ENCODE data around the gene DOCK4. TPM values are rescaled to one million over a fixed set of nuclear protein-coding genes. Genes with fewer than 3 reads are reported as not detected.

The DOCK4 gene
- total RNA-seq, 1 donor, result 31.8 TPM

DNA sequence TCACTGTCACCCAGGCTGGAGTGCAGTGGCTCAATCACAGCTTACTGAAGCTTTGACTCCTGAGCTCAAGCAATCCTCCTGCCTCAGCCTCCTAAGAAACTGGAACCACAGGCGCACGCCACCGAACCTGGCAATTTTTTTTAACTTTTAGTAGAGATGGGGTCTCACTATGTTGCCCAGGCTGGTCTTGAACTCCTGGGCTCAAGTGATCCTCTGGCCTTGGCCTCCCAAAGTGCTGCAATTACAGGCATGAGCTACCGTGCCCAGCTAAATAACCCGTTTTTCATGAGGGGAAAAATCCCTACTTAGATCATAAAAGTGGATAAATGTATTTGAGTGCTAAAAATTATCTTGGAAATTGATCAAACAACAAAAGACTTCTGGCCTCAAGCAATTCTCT is 443.4 kb downstream of the DOCK4 start:
- H3K36me3 ChIP-seq (ENCODE audit: insufficient read depth, low read length), result no peaks in the 10 kb centered on the region
- no peak for DNase-seq (ENCODE audit: insufficient read length, low spot score, missing footprints)
- H3K4me1 ChIP-seq (ENCODE audit: insufficient read depth, low read length), result peaks cover 11% of the 10 kb centered on the region
- no peak overlapping the region for H3K4me3 ChIP-seq (ENCODE audit: insufficient read depth, low read length)
- TF ChIP-seq, protein P1, sequence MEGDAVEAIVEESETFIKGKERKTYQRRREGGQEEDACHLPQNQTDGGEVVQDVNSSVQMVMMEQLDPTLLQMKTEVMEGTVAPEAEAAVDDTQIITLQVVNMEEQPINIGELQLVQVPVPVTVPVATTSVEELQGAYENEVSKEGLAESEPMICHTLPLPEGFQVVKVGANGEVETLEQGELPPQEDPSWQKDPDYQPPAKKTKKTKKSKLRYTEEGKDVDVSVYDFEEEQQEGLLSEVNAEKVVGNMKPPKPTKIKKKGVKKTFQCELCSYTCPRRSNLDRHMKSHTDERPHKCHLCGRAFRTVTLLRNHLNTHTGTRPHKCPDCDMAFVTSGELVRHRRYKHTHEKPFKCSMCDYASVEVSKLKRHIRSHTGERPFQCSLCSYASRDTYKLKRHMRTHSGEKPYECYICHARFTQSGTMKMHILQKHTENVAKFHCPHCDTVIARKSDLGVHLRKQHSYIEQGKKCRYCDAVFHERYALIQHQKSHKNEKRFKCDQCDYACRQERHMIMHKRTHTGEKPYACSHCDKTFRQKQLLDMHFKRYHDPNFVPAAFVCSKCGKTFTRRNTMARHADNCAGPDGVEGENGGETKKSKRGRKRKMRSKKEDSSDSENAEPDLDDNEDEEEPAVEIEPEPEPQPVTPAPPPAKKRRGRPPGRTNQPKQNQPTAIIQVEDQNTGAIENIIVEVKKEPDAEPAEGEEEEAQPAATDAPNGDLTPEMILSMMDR (IDR thresholded peaks at IDR 0.05; ENCODE audit: extremely low read depth, low read depth, low read length), result no peak
- no peaks in the 10 kb centered on the region for H4K20me1 ChIP-seq (ENCODE audit: insufficient read depth, low read length)
- no peaks in the 10 kb centered on the region for H3K27me3 ChIP-seq (ENCODE audit: insufficient read depth, low read length)
- H3K27ac ChIP-seq (ENCODE audit: low read depth, low read length), result no peak overlapping the region
- H3K79me2 ChIP-seq (ENCODE audit: insufficient read depth, low read length), result no peaks in the 10 kb centered on the region
- no peaks in the 10 kb centered on the region for H3K9me3 ChIP-seq (ENCODE audit: low read depth, low read length)
- H2AFZ ChIP-seq (ENCODE audit: low read length), result no peak overlapping the region
- no peak overlapping the region for H3K4me2 ChIP-seq (ENCODE audit: insufficient read depth, low read length)

DNA sequence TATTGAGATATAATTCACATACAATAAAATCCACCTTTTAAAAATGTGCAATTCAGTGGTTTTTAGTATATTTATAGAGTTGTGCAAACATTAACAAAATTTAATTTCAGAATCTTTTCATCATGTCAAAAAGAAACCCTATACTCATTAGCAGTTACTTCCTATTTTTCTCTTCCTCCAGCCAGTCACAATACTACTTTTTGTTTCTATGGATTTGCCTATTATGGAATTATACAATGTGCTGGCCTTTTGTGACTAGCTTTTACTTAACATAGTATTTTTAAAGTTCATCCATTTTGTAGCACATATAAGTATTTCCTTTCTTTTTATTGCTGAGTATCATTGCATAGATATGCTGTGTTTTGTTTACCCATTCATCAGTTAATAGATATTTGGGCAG is 444.0 kb downstream of the DOCK4 start:
- TF ChIP-seq, protein P1 (IDR thresholded peaks at IDR 0.05; ENCODE audit: extremely low read depth, low read depth, low read length), result no peak
- no peak overlapping the region for H2AFZ ChIP-seq (ENCODE audit: low read length)
- DNase-seq (ENCODE audit: insufficient read length, low spot score, missing footprints), result no peak
- H3K4me3 ChIP-seq (ENCODE audit: insufficient read depth, low read length), result no peak overlapping the region
- H3K4me2 ChIP-seq (ENCODE audit: insufficient read depth, low read length), result no peak overlapping the region
- H3K27ac ChIP-seq (ENCODE audit: low read depth, low read length), result no peak overlapping the region
- no peaks in the 10 kb centered on the region for H4K20me1 ChIP-seq (ENCODE audit: insufficient read depth, low read length)
- H3K36me3 ChIP-seq (ENCODE audit: insufficient read depth, low read length), result no peaks in the 10 kb centered on the region
- H3K79me2 ChIP-seq (ENCODE audit: insufficient read depth, low read length), result no peaks in the 10 kb centered on the region
- H3K9me3 ChIP-seq (ENCODE audit: low read depth, low read length), result no peaks in the 10 kb centered on the region
- H3K27me3 ChIP-seq (ENCODE audit: insufficient read depth, low read length), result no peaks in the 10 kb centered on the region
- peaks cover 15% of the 10 kb centered on the region for H3K4me1 ChIP-seq (ENCODE audit: insufficient read depth, low read length)

DNA sequence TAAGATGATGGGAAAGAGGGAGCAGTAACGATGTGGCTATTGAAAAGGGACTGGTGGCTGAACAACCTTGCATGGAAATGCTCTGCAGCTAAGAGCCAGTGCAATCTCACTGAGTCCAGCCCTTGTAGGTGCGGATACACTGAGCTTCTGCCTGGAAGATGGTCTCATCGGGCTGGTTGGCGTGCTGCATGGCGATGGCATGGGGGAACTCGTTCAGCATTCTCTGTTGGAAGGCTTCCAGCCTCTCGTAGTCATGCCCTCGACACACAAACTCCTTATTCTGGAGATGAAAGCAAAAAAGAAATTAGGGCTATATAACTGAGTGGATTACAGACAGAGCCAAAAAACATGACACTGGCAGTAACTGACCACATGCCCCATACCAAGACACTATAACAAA is 446.2 kb downstream of the DOCK4 start:
- Histone ChIP-seq H3K9me3 (ENCODE audit: low read depth, low read length) (no peaks in the 10 kb centered on the region), H3K4me3 (ENCODE audit: insufficient read depth, low read length) (no peak overlapping the region), H3K4me1 (ENCODE audit: insufficient read depth, low read length) (peaks cover 13% of the 10 kb centered on the region), H3K4me2 (ENCODE audit: insufficient read depth, low read length) (no peak overlapping the region), H4K20me1 (ENCODE audit: insufficient read depth, low read length) (no peaks in the 10 kb centered on the region), H2AFZ (ENCODE audit: low read length) (no peak overlapping the region), H3K79me2 (ENCODE audit: insufficient read depth, low read length) (no peaks in the 10 kb centered on the region), H3K27me3 (ENCODE audit: insufficient read depth, low read length) (no peaks in the 10 kb centered on the region), H3K27ac (ENCODE audit: low read depth, low read length) (no peak overlapping the region), H3K36me3 (ENCODE audit: insufficient read depth, low read length) (no peaks in the 10 kb centered on the region)
- DNase-seq (ENCODE audit: insufficient read length, low spot score, missing footprints), result no peak
- TF ChIP-seq, protein P1 (IDR thresholded peaks at IDR 0.05; ENCODE audit: extremely low read depth, low read depth, low read length), result no peak

DNA sequence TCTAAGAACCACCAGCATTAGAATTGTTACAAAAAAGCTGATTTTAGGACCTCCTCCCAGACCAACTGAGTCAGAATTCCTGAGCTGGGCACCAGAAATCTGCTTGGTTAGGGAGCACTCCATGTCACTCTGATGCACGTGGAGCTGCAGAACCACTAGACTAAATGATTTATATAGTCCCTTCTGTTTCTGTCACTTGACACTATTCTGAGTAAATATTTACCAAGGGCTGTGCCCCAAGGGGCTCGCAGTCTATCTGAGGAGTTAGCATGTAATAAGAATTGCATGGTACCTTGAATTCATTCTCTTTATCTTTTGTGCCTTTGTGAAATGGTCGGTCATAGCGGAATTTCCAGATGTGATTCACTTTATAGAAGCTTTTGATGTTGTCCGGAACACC is 447.9 kb downstream of the DOCK4 start:
- DNase-seq (ENCODE audit: insufficient read length, low spot score, missing footprints), result no peak
- H3K79me2 ChIP-seq (ENCODE audit: insufficient read depth, low read length), result no peaks in the 10 kb centered on the region
- peaks cover 9% of the 10 kb centered on the region for H3K4me1 ChIP-seq (ENCODE audit: insufficient read depth, low read length)
- no peak overlapping the region for H2AFZ ChIP-seq (ENCODE audit: low read length)
- H3K9me3 ChIP-seq (ENCODE audit: low read depth, low read length), result no peaks in the 10 kb centered on the region
- TF ChIP-seq, protein P1 (IDR thresholded peaks at IDR 0.05; ENCODE audit: extremely low read depth, low read depth, low read length), result no peak
- no peaks in the 10 kb centered on the region for H3K36me3 ChIP-seq (ENCODE audit: insufficient read depth, low read length)
- no peaks in the 10 kb centered on the region for H4K20me1 ChIP-seq (ENCODE audit: insufficient read depth, low read length)
- H3K27me3 ChIP-seq (ENCODE audit: insufficient read depth, low read length), result no peaks in the 10 kb centered on the region
- no peak overlapping the region for H3K4me3 ChIP-seq (ENCODE audit: insufficient read depth, low read length)
- H3K4me2 ChIP-seq (ENCODE audit: insufficient read depth, low read length), result no peak overlapping the region
- H3K27ac ChIP-seq (ENCODE audit: low read depth, low read length), result no peak overlapping the region
